Activated CD4-positive, CD25-positive, alpha-beta regulatory T cell treated with anti-CD3 and anti-CD28 coated beads, Interleukin-2, amount 50 U/mL, for 72 hours (primary cell): ENCODE results near the gene IL4R.
A peak's percentile ranks its signal among the peaks of the same experiment; 100 is the strongest.
"Not testable (repeated sequence)": the region's sequence is repeated elsewhere in the genome, so short reads cannot be mapped to it uniquely, and the experiment has no call there.

Experiments
- DNase-seq: peaks from one replicate; pipeline ENCODE4 v3.0.0; 2021

IL4R gene

GRCh38 chr16:27316038-27316680, 2.4 kb downstream of the IL4R start:
- DNase-seq, result no peak

- DNase-seq, result no peak
These were observed 3.5 kb downstream of the IL4R start for GRCh38 chr16:27317320-27317719.

GRCh38 chr16:27317738-27318391, 4.1 kb downstream of the IL4R start:
- no peak for DNase-seq

- peak; percentile 66 for DNase-seq
These were observed 4.8 kb downstream of the IL4R start for GRCh38 chr16:27318392-27319256.

- DNase-seq, result no peak
These were observed 5.6 kb downstream of the IL4R start for GRCh38 chr16:27319257-27319965.

DNA sequence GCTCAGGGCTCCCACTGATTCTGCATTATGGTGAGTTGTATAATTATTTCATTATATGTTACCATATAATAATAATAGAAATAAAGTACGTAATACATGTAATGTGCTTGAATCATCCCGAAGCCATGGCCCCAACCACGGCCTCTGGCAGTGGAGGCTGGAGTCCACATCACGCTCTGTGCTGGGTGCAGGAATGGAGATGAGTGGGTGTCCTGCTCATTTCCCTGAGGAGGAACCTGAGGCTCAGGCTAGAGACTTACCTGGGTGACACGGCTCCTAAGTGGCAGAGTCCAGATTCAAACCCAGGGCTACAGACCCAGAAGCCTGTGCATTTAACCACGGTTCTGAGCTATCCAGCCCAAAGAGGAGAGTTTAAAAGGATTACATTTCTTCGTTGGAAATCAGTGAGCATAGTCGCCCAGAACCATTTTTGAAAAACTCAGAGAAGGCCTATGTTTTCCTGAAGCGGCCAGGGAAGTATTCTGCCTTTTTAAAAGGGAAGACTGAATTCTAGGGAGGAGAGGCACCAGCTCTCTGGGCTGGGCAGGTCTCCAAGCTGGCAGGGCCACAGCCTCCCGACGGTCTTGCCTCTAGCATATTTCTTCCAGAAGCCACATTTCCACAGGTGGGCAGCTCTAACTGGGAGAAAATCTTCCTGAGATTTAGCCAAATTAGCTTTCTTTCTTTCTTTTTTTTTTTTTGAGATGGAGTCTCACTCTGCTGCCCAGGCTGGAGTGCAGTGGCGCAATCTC, 6.7 kb downstream of the IL4R start:
- no peak for DNase-seq

- DNase-seq, result no peak
These were observed 7.5 kb downstream of the IL4R start for GRCh38 chr16:27321013-27321915.

GRCh38 chr16:27322858-27323780, 9.3 kb downstream of the IL4R start:
- DNase-seq, result no peak

DNA sequence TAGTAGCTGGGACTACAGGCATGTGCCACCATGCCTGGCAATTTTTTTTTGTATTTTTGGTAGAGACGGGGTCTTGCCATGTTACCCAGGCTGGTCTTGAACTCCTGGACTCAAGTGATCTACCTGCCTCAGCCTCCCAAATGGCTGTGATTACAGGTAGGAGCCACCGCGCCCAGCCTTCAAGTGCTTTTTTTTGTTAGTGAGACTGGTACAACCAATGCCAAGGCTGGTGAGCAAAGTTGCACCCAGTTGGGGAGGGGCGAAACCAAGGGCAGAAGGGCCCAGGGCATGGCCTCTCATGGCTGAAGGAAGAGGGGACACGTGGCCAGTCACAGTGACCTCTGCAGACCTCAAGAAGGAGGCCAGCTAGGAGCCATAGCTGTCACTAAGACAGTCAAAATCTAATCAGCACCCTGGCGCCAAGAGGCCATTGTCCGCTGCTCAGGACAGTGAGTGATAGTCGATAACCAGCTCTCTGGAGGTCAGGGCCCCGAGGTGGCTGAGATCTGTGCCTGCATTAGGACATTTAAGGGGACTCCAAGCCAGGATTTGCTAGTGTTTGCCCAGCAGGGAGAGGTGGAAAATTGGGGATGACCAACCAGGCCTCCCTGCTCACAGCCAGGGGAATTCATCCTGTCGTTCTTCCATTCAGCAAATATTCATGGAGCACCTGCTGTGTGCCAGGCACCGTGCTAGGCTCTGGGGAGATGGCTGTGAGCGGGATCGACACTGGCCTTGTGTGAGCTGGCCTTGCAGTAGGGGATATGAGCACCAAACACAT, 10.2 kb downstream of the IL4R start:
- no peak for DNase-seq

GRCh38 chr16:27324851-27325301, 11.1 kb downstream of the IL4R start:
- DNase-seq, result no peak

DNA sequence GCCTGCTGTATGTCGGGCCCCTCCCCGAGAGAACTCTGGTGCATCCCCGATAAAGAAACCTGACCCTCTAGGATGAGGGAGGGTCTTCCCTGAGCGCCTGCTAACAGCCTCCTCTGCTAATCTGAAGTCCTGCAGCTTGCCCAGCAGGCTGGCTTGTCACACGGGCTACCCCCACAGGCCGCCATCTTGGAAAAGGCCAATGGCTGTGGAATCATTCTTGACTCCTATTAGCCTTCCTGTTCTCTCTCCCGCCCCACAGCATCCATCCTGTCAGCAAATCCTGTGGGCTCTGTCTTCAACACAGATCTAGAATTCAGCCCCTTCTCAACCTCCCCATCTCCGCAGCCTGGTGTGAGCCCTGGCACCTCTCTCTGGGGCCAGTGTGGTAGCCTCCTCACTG, 12.0 kb downstream of the IL4R start:
- DNase-seq, result no peak

DNA sequence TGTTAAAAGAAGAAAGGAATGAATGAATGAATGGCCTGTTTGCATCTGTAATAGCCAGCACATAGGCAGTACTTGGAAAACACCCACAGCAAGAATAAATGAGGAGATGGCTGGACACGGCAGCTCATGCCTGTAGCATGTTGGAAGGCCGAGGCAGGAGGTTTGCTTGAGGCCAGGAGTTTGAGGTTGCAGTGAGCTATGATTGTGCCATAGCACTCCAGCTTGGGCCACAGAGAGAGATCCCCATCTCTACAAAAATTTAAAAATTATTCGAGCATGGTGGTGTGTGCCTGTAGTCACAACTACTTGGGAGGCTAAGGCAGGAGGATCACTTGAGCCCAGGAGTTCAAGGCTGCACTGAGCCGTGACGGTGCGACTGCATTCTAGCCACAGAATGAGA, 12.5 kb downstream of the IL4R start:
- DNase-seq, result no peak

DNA sequence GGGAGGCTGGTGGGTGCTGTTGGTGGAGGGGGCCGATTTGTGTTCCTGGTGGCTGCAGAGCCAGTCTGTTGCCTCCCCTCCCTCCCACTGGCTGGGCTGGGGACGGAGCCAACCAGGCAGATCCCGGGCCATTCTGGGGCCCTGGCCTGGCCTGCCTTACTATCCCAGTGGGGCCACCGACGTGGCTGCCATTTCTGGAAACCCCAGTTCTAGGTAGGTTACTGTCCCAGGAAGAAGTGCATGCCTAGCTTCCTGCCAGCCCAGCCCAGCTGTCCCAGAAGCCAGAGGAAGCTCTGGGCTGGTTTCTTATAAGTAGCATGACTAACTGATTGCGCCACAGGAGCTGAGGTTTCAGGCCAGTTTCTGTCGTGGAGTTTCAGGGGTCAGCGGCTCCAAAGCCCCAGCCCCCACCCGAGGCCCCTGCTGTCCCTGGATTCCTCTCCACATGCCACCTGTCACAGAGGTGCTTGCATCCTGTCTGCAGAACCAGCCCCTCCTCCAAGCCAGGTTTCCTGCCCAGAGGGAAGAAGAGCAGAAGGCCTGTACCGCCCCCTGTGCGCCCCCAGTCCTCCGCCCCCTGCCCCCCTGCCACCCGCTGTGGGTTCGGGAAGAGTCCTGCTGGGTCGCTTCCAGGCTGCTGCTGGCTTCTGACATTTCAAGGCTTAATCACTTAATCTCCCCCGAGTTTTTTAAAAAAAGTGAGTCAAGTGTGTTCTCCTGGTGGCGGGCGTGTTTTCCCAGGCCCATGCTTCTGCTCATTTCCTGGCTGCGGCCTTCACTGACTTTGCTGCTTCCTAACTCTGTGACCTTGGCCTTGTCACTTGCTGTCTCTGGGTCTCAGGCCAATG, 13.2 kb downstream of the IL4R start:
- peak; percentile 46 for DNase-seq

DNA sequence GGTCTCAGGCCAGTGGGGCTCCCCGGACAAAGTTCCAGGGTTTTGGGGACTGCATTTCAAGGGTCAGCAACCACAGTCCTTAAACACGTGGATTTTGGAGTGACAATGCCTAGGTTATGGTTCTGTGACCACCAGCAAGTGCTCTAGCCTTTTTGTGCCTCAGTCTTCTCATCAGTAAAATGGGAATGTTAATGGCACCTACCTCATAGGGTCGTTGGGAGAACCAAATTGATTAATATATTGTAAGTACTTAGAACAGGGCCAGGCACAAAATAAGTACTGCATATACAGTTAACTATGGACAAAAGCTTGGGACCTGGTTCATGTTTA, 13.8 kb downstream of the IL4R start:
- no peak for DNase-seq

DNA sequence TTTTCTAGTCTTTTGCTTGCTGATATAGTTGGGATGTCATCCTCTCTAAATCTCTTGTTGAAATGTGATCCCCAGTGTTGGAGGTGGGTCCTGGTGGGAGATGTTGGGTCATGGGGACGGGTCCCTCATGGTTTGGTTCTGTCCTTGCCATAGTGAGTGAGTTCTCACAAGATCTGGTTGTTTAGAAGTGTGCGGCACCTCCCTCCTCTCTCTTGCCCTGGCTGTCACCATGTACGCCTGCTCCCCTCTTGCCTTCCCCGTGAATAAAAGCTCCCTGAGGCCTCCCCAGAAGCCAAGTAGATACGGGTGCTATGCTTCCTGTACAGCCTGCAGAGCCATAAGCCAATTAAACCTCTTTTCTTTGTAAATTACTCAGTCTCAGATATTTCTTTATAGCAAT, 15.2 kb downstream of the IL4R start:
- DNase-seq, result no peak

- not testable (repeated sequence) for DNase-seq
These were observed 15.8 kb downstream of the IL4R start for GRCh38 chr16:27329376-27330079.

GRCh38 chr16:27330542-27330941, 16.8 kb downstream of the IL4R start:
- no peak for DNase-seq

GRCh38 chr16:27332105-27332504, 18.3 kb downstream of the IL4R start:
- no peak for DNase-seq
